Calu3 (cell line): ENCODE data around the gene IL7R. TPM values are rescaled to one million over a fixed set of nuclear protein-coding genes. Genes with fewer than 3 reads are reported as not detected.

Experiments used
- BruUV-seq: library from RNA; stranded (reverse); fragments of 400-500 nt; replicated peaks from 2 replicates; lab custom pipeline; 2021; lab: Mats Ljungman, UMichigan
- CTCF ChIA-PET: fragments of 300-600 bp; sonication (Branson Sonifier 250); formaldehyde crosslinking; loops from one replicate; lab custom pipeline; 2022; ENCODE audit warnings: antibody characterized with exemption; lab: Charles Lee
- DNase-seq: peaks from one replicate; pipeline ENCODE4 v3.0.0; 2022
- H3K27ac Mint-ChIP-seq: one replicate; pipeline ENCODE4 v1.8.0; 2022; ENCODE audit warnings: mixed read lengths; ENCODE audit not compliant: unreplicated experiment
- H3K27me3 Mint-ChIP-seq: one replicate; pipeline ENCODE4 v1.8.0; 2022; ENCODE audit warnings: mixed read lengths; ENCODE audit not compliant: unreplicated experiment
- H3K36me3 Mint-ChIP-seq: one replicate; pipeline ENCODE4 v1.8.0; 2022; ENCODE audit warnings: mild to moderate bottlenecking, moderate library complexity, mixed read lengths; ENCODE audit not compliant: insufficient read depth, unreplicated experiment
- H3K4me1 Mint-ChIP-seq: one replicate; pipeline ENCODE4 v1.8.0; 2022; ENCODE audit warnings: mild to moderate bottlenecking, low read depth, mixed read lengths; ENCODE audit not compliant: unreplicated experiment
- H3K4me3 Mint-ChIP-seq: one replicate; pipeline ENCODE4 v1.8.0; 2022; ENCODE audit warnings: mild to moderate bottlenecking, low read depth, moderate library complexity, mixed read lengths; ENCODE audit not compliant: unreplicated experiment
- H3K9me3 Mint-ChIP-seq: one replicate; pipeline ENCODE4 v1.8.0; 2022; ENCODE audit warnings: low read depth, mixed read lengths; ENCODE audit not compliant: unreplicated experiment
- CTCF ChIP-seq: fragments of 200-600 bp; IDR thresholded peaks from one replicate; pipeline ENCODE4 v1.8.0; 2022; ENCODE audit warnings: antibody characterized with exemption; ENCODE audit not compliant: unreplicated experiment
- intact Hi-C: fragments of 100-400 bp; cut with micrococcal nuclease; formaldehyde crosslinking; loops from one replicate; pipeline ENCODE4 v1.10.0; 2022; ENCODE audit not compliant: unreplicated experiment
- total RNA-seq: library from RNA; stranded (reverse); gene quantifications from 2 replicates; pipeline ENCODE4 v1.2.3, GENCODE V29; 2022

IL7R gene
- total RNA-seq, 1 experiment from 2014 or later = 0.19 TPM

- CTCF ChIA-PET = no interaction called here
- peaks cover 3% of the 10 kb centered on the region for H3K9me3 Mint-ChIP-seq
- no peak for DNase-seq
- no peaks in the 10 kb centered on the region for H3K4me1 Mint-ChIP-seq
- peaks cover 38% of the 10 kb centered on the region for H3K27me3 Mint-ChIP-seq
- no peak overlapping the region for H3K27ac Mint-ChIP-seq
- no peak overlapping the region for H3K4me3 Mint-ChIP-seq
- no TSS peak for BruUV-seq
- intact Hi-C loops = loop anchor here (10.0 kb wide), 1 partner anchor 698 kb away; no protein-coding TSS in a partner anchor
- H3K36me3 Mint-ChIP-seq = no peaks in the 10 kb centered on the region
- TF ChIP-seq CTCF = no peak
Measured at GRCh38 chr5:35922468-35922867, 65.8 kb downstream of the IL7R start.

GRCh38 chr5:35924122-35924949 is 67.6 kb downstream of the IL7R start:
- peaks cover under 1% of the 10 kb centered on the region for H3K9me3 Mint-ChIP-seq
- no peak overlapping the region for H3K27ac Mint-ChIP-seq
- H3K4me1 Mint-ChIP-seq = no peaks in the 10 kb centered on the region
- DNase-seq = no peak
- no peak overlapping the region for H3K4me3 Mint-ChIP-seq
- no TSS peak for BruUV-seq
- peaks cover 38% of the 10 kb centered on the region for H3K27me3 Mint-ChIP-seq
- no peaks in the 10 kb centered on the region for H3K36me3 Mint-ChIP-seq
- no peak for TF ChIP-seq CTCF
- intact Hi-C loops = loop anchor here (10.0 kb wide), 1 partner anchor 700 kb away; no protein-coding TSS in a partner anchor
- CTCF ChIA-PET = no interaction called here

- peaks cover 38% of the 10 kb centered on the region for H3K27me3 Mint-ChIP-seq
- H3K4me3 Mint-ChIP-seq = no peak overlapping the region
- H3K9me3 Mint-ChIP-seq = no peaks in the 10 kb centered on the region
- no peaks in the 10 kb centered on the region for H3K4me1 Mint-ChIP-seq
- intact Hi-C loops = loop anchor here (10.0 kb wide), 1 partner anchor 700 kb away; no protein-coding TSS in a partner anchor
- H3K27ac Mint-ChIP-seq = no peak overlapping the region
- DNase-seq = peak; percentile 47
- no peaks in the 10 kb centered on the region for H3K36me3 Mint-ChIP-seq
- no TSS peak for BruUV-seq
- TF ChIP-seq CTCF = no peak
- CTCF ChIA-PET = interaction anchor here (1.3 kb wide), 1 partner anchor 146 kb away, joined by 3 read pairs; no protein-coding TSS in a partner anchor
Measured at GRCh38 chr5:35924950-35925722, 68.4 kb downstream of the IL7R start.

GRCh38 chr5:35926389-35927051 is 69.8 kb downstream of the IL7R start:
- H3K27ac Mint-ChIP-seq = no peak overlapping the region
- no peaks in the 10 kb centered on the region for H3K36me3 Mint-ChIP-seq
- no TSS peak for BruUV-seq
- intact Hi-C loops = loop anchor here (1.0 to 10.0 kb wide), 4 partner anchors 149 to 837 kb away; no protein-coding TSS in a partner anchor
- peak; percentile 79 for TF ChIP-seq CTCF
- CTCF ChIA-PET = interaction anchor here (0.5 to 1.3 kb wide), 7 partner anchors 9 to 1009 kb away, joined by 3 to 6 read pairs (median 3); no protein-coding TSS in a partner anchor
- H3K27me3 Mint-ChIP-seq = peaks cover 38% of the 10 kb centered on the region
- H3K4me1 Mint-ChIP-seq = no peaks in the 10 kb centered on the region
- no peaks in the 10 kb centered on the region for H3K9me3 Mint-ChIP-seq
- DNase-seq = peak; percentile 64
- H3K4me3 Mint-ChIP-seq = no peak overlapping the region
